GM18511 (cell line): ENCODE measurements around the gene KCNC1.

ENCODE experiments used
- ATAC-seq: cut with Tn5 transposase; IDR thresholded peaks from one replicate; pipeline ENCODE4 v1.9.1; 2021; ENCODE audit warnings: mild to moderate bottlenecking, moderate library complexity; ENCODE audit not compliant: unreplicated experiment

Gene KCNC1

GRCh38 chr11:17736930-17737817 lies 2.6 kb downstream of the KCNC1 start:
- ATAC-seq = no peak

GRCh38 chr11:17738151-17738973 lies 3.8 kb downstream of the KCNC1 start:
- no peak for ATAC-seq

GRCh38 chr11:17739945-17740338 lies 5.4 kb downstream of the KCNC1 start:
- ATAC-seq = no peak

- ATAC-seq = no peak
These were observed 6.2 kb downstream of the KCNC1 start for GRCh38 chr11:17740649-17741235.

GRCh38 chr11:17741487-17741886 lies 6.9 kb downstream of the KCNC1 start:
- ATAC-seq = no peak

GRCh38 chr11:17742019-17742418 lies 7.4 kb downstream of the KCNC1 start:
- no peak for ATAC-seq

GRCh38 chr11:17743026-17743807 lies 8.6 kb downstream of the KCNC1 start:
- no peak for ATAC-seq

- ATAC-seq = no peak
These were observed 9.2 kb downstream of the KCNC1 start for GRCh38 chr11:17743808-17744119.

GRCh38 chr11:17744151-17744940 lies 9.8 kb downstream of the KCNC1 start:
- no peak for ATAC-seq

- no peak for ATAC-seq
These were observed 10.6 kb downstream of the KCNC1 start for GRCh38 chr11:17745023-17745772.

- ATAC-seq = no peak
These were observed 11.5 kb downstream of the KCNC1 start for GRCh38 chr11:17746096-17746495.

- ATAC-seq = no peak
These were observed 12.8 kb downstream of the KCNC1 start for GRCh38 chr11:17747131-17747955.

- ATAC-seq = no peak
These were observed 13.5 kb downstream of the KCNC1 start for GRCh38 chr11:17748044-17748443.

GRCh38 chr11:17748761-17749721 lies 14.5 kb downstream of the KCNC1 start:
- ATAC-seq = no peak

- no peak for ATAC-seq
These were observed 15.6 kb downstream of the KCNC1 start for GRCh38 chr11:17750013-17750800.

GRCh38 chr11:17750801-17751165 lies 16.2 kb downstream of the KCNC1 start:
- ATAC-seq = no peak

- ATAC-seq = no peak
These were observed 17.0 kb downstream of the KCNC1 start for GRCh38 chr11:17751558-17751957.
